Testis (tissue), 3 donors: Measurements from ENCODE around the gene CNTN5. TPM values are rescaled to one million over a fixed set of nuclear protein-coding genes. Genes with fewer than 3 reads are reported as not detected.

Source experiments
- DNase-seq: peaks from one replicate; pipeline ENCODE4 v3.0.0-alpha.2; 2019
- H3K27ac ChIP-seq, 2 donors: fragments of 200-600 bp; sonication (generic); one replicate each; pipeline ENCODE4 v1.5.1; 2019
- H3K27me3 ChIP-seq: fragments of 200-600 bp; sonication (generic); one replicate; pipeline ENCODE4 v1.5.1; 2019
- H3K36me3 ChIP-seq: fragments of 200-600 bp; sonication (generic); one replicate; pipeline ENCODE4 v1.5.1; 2017; ENCODE audit warnings: low read depth; ENCODE audit errors: missing control alignments
- H3K4me1 ChIP-seq: fragments of 200-600 bp; sonication (generic); one replicate; pipeline ENCODE4 v1.5.1; 2019
- H3K4me3 ChIP-seq, 2 donors: fragments of 200-600 bp; sonication (generic); one replicate each; pipeline ENCODE4 v1.5.1; 2017 to 2019
- H3K9me3 ChIP-seq: fragments of 200-600 bp; sonication (generic); one replicate; pipeline ENCODE4 v1.5.1; 2017
- POLR2A ChIP-seq: fragments of 450-650 bp; IDR thresholded peaks from one replicate; pipeline ENCODE4 v1.6.1; 2017; ENCODE audit warnings: antibody characterized with exemption, mild to moderate bottlenecking, moderate library complexity
- WGBS, 2 donors: methylation state at CpG; one replicate each; pipeline ENCODE4 v1.1.5; 2018; 5-methylcytosine and 5-hydroxymethylcytosine counted together
- intact Hi-C: fragments of 100-400 bp; cut with DNase I; formaldehyde crosslinking; loops from one replicate; pipeline ENCODE4 v1.15.1; 2023; ENCODE audit warnings: low total_unique reads
- polyA plus RNA-seq: library from polyadenylated mRNA; stranded (reverse); fragments of 350-450 nt; fragmentation: Illumina TruSeq; extraction: RNeasy Lipid Tissue Mini Kit (QIAGEN cat#74804); gene quantifications from one replicate; pipeline ENCODE4 v1.2.3, GENCODE V29; 2014; ENCODE audit warnings: low read depth, low replicate concordance; ENCODE audit not compliant: insufficient read depth
- total RNA-seq, 2 donors: library from RNA; depleted of rRNA; stranded (reverse); fragments of >200 nt; gene quantifications; one replicate each; pipeline ENCODE4 v1.2.3, GENCODE V29; 2016
- TF ChIP-seq, protein P1 (sequence below), 3 experiments: fragments of 450-650 bp in 2 of 3; fragments of 200-600 bp in 1 of 3; sonication (generic) in 1 of 3; IDR thresholded peaks; one replicate each; pipeline ENCODE4 v1.5.1; 2016 to 2019; ENCODE audit warnings: antibody characterized with exemption in 3 of 3, mild to moderate bottlenecking in 2 of 3, moderate library complexity in 1 of 3

CNTN5 gene
- total and polyA plus RNA-seq, 3 donors from 2014 or later, result 0.55 to 0.99 (median 0.78) TPM

GRCh38 chr11:99505316-99505715 is 484.6 kb downstream of the CNTN5 start:
- H3K4me1 ChIP-seq, result no peaks in the 10 kb centered on the region
- WGBS, 2 donors, result 35 to 41% methylated on average over 1 of the region's 1 CpG
- DNase-seq, result no peak
- no peak for TF ChIP-seq POLR2A
- TF ChIP-seq, protein P1, sequence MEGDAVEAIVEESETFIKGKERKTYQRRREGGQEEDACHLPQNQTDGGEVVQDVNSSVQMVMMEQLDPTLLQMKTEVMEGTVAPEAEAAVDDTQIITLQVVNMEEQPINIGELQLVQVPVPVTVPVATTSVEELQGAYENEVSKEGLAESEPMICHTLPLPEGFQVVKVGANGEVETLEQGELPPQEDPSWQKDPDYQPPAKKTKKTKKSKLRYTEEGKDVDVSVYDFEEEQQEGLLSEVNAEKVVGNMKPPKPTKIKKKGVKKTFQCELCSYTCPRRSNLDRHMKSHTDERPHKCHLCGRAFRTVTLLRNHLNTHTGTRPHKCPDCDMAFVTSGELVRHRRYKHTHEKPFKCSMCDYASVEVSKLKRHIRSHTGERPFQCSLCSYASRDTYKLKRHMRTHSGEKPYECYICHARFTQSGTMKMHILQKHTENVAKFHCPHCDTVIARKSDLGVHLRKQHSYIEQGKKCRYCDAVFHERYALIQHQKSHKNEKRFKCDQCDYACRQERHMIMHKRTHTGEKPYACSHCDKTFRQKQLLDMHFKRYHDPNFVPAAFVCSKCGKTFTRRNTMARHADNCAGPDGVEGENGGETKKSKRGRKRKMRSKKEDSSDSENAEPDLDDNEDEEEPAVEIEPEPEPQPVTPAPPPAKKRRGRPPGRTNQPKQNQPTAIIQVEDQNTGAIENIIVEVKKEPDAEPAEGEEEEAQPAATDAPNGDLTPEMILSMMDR (IDR thresholded peaks at IDR 0.05), result no peak
- no peak overlapping the region for H3K4me3 ChIP-seq
- intact Hi-C loops, result no loop called here
- H3K9me3 ChIP-seq, result no peaks in the 10 kb centered on the region
- no peaks in the 10 kb centered on the region for H3K36me3 ChIP-seq
- no peaks in the 10 kb centered on the region for H3K27me3 ChIP-seq
- H3K27ac ChIP-seq, result no peak overlapping the region

DNA sequence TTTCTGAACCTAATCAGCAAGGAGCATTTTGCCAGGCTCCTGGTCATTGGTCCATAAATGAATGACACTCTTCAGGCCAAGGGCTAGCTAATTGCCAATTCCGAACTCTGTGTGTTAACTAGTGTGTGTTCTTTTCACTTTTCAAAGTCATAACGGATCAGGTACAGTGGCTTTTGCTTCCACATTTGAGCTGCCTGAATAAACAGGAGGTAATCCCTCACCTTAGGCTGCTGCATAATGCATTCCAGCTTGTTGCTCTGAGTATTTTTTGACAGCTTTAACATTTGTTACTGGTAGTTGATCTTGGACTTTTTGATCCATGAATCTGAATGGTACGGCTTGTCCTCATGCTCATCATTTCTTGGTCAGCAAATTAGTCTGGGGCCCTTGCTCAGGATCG is 485.1 kb downstream of the CNTN5 start:
- H3K27me3 ChIP-seq, result no peaks in the 10 kb centered on the region
- no peaks in the 10 kb centered on the region for H3K4me1 ChIP-seq
- no peaks in the 10 kb centered on the region for H3K36me3 ChIP-seq
- H3K9me3 ChIP-seq, result no peaks in the 10 kb centered on the region
- H3K4me3 ChIP-seq, result no peak overlapping the region
- intact Hi-C loops, result no loop called here
- DNase-seq, result no peak
- TF ChIP-seq POLR2A, result no peak
- TF ChIP-seq, protein P1 (IDR thresholded peaks at IDR 0.05), result no peak
- no peak overlapping the region for H3K27ac ChIP-seq
- 84 to 87% methylated on average over 4 of the region's 4 CpGs for WGBS, 2 donors

DNA sequence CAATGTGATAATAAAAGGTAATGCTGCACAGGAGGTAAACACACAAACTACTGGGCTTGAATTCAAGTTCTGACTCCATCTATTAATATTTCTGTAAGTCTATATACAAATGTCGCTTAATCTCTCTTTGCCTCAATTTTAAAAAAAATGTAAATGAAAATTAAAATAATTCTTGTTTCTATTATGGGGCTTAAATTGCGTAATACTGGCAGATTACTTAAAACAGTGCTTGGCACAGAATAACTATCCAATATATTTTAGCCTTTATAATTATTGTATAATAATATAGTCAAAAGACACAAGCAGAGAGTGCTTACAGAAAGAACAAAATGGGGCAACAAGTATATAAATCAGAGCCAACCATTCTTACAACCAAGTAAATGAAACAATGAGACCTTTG is 489.1 kb downstream of the CNTN5 start:
- intact Hi-C loops, result no loop called here
- 94 to 97% methylated on average over 2 of the region's 2 CpGs for WGBS, 2 donors
- H3K27me3 ChIP-seq, result no peaks in the 10 kb centered on the region
- H3K9me3 ChIP-seq, result no peaks in the 10 kb centered on the region
- H3K4me1 ChIP-seq, result no peaks in the 10 kb centered on the region
- no peak overlapping the region for H3K4me3 ChIP-seq
- no peak for DNase-seq
- H3K27ac ChIP-seq, result no peak overlapping the region
- TF ChIP-seq, protein P1 (IDR thresholded peaks at IDR 0.05), result no peak
- no peak for TF ChIP-seq POLR2A
- H3K36me3 ChIP-seq, result no peaks in the 10 kb centered on the region

- H3K4me3 ChIP-seq, result no peak overlapping the region
- 91 to 96% methylated on average over 2 of the region's 2 CpGs for WGBS, 2 donors
- no peak overlapping the region for H3K27ac ChIP-seq
- no peaks in the 10 kb centered on the region for H3K27me3 ChIP-seq
- DNase-seq, result no peak
- no peaks in the 10 kb centered on the region for H3K36me3 ChIP-seq
- intact Hi-C loops, result no loop called here
- H3K4me1 ChIP-seq, result no peaks in the 10 kb centered on the region
- TF ChIP-seq, protein P1 (IDR thresholded peaks at IDR 0.05), result no peak
- TF ChIP-seq POLR2A, result no peak
- no peaks in the 10 kb centered on the region for H3K9me3 ChIP-seq
Measured at GRCh38 chr11:99513368-99513767, 492.6 kb downstream of the CNTN5 start.

DNA sequence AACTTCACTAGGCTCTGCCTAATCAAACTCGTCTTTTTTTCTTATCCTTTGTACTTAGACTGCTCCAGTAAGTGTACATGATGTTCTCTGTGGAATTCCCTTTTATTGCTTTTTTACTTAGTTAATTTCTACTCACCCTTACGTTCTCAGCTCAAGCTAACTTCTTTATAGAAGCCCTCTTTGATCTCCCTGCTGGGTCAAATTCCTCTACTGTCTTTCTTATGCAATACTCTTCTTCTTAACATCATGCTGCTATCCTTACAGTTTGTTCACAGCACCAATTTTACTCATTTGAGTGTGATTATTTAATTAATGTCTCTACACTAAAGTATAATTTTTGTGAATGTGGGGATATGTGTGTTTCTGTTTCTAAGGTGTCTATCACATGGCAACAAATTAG is 498.3 kb downstream of the CNTN5 start:
- no peak overlapping the region for H3K27ac ChIP-seq
- intact Hi-C loops, result no loop called here
- DNase-seq, result no peak
- TF ChIP-seq, protein P1 (IDR thresholded peaks at IDR 0.05), result no peak
- no peaks in the 10 kb centered on the region for H3K9me3 ChIP-seq
- H3K36me3 ChIP-seq, result no peaks in the 10 kb centered on the region
- WGBS, 2 donors, result 26 to 38% methylated on average over 2 of the region's 2 CpGs
- H3K27me3 ChIP-seq, result no peaks in the 10 kb centered on the region
- H3K4me1 ChIP-seq, result no peaks in the 10 kb centered on the region
- H3K4me3 ChIP-seq, result no peak overlapping the region
